Stimulated activated CD8-positive, alpha-beta memory T cell treated with anti-CD3 and anti-CD28 coated beads, Interleukin-4, amount 100 ng/mL, for 48 hours (primary cell): ENCODE results near the gene NPTXR.

Source experiments
- DNase-seq: peaks from one replicate; pipeline ENCODE4 v3.0.0-alpha.2; 2020

Gene NPTXR

GRCh38 chr22:38843657-38844314, at the start of gene NPTXR:
TSS of gene NPTXR (minus strand) at chr22:38844028.
- no peak for DNase-seq

DNA sequence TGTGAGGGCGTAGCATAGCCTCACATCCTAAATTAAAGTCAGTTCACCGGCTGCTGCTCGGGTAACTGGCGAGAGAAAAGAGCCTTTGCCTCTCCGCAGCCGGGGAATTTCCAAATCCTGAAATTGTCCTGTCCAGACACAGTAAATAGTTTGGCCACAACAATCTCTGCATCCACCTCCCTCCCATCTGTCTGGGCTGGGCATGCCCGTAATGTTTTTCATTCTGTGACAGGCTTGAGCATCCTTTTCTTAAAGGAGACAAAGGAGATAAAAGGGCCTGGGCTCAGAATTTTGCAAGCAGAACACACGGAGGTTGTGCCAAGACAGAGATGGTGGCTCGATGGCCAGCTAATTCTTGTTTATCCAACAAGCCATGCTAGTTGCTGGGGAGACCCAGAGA, 47.4 kb upstream of the NPTXR start:
- no peak for DNase-seq

GRCh38 chr22:38890377-38890776, 46.5 kb upstream of the NPTXR start:
- no peak for DNase-seq

- DNase-seq: no peak
Measured at GRCh38 chr22:38886333-38886732, 42.5 kb upstream of the NPTXR start.

- DNase-seq: no peak
Measured at GRCh38 chr22:38882972-38883622, 39.3 kb upstream of the NPTXR start.

DNA sequence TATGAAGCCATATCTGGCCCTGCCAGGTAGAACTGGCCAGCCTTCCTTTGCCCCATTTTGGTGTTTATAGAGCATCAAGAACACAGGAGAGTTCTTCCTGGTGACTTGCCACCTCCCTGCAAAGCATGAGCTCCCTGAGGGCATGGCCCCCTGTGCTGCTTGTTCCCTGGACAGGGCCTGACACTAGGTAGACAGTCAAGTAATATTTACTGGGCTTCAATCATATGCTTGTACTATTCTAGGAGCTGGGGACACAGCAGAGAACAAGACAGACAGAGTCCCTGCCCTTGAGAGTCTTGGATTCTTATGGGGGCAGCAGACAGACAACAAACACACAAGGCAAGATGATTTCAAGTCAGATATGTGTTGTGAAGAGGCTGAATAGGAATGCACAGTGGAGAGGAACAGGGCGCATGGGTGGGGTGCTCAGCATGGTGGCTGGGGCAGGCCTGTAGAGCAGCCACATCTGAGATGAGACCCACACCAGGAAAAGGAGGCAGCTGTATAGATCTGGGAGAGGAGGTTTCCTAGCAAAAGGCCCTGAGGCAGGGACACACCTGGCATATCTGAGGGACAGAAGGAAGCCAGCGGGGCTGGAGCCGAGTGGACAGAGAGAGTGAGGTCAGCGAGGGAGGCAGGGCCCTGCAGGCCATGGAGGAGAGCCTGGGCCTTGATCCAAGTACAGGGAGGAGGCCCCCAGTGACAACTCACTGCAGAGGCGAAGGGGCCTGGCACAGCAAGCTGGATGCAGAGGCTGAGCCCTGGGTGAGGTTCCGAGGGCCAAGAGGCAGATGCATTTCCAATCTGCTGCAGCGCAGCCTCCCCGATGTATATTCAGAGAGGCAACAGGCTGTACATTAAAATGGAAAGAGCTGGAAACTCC, 38.4 kb upstream of the NPTXR start:
- no peak for DNase-seq

GRCh38 chr22:38881464-38881871, 37.6 kb upstream of the NPTXR start:
- no peak for DNase-seq

GRCh38 chr22:38879961-38880360, 36.1 kb upstream of the NPTXR start:
- no peak for DNase-seq

- no peak for DNase-seq
Measured at GRCh38 chr22:38879108-38879729, 35.4 kb upstream of the NPTXR start.

- no peak for DNase-seq
Measured at GRCh38 chr22:38878001-38878400, 34.2 kb upstream of the NPTXR start.

- DNase-seq: no peak
Measured at GRCh38 chr22:38874529-38875222, 30.8 kb upstream of the NPTXR start.

- peak; percentile 80 for DNase-seq
Measured at GRCh38 chr22:38873469-38874411, 29.9 kb upstream of the NPTXR start.

- no peak for DNase-seq
Measured at GRCh38 chr22:38872831-38873248, 29.0 kb upstream of the NPTXR start.

GRCh38 chr22:38872172-38872830, 28.5 kb upstream of the NPTXR start, which contains the start of gene CBX6:
TSS of gene CBX6 (minus strand) at chr22:38872216. CDS start at chr22:38872190, 26 bp downstream.
- peak; percentile 97 for DNase-seq

DNA sequence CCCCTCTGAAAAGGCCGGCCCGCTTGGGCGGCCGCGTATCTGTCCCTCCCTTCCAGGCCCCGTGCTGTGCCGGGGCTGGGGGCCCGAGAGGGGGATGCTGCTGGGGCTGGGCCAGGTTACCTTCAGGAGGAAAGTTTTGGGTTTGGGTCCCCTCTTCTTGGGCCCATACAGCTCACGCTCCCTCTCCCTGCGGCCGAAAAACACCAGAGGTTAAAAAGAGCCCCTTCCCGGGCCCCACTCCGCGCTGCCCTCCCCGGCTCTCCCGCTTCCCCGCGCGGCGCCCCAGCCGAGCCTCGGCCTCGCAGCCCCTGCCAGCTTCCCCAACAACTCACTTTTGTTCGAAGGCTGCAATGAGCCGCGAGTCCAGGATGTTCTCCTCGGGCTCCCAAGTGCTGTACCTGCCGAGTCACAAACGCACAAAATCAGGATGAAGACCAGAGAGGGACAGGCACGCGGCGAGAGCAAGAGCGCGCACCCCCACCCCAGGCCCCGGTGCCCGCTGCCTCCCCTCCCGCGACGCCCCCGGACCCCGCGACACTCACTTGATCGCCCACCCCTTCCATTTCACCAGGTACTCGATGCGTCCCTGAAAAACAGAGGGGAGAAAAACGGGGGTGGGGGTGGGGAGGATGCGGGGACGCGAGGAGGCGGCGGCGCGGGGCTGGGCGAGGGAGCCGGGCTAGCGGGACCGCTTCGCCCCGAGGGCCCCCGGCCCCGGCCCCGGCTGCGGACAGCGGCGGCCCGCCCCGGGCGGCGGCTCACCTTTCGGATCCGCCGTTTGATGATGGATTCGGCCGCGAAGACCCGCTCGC, 27.7 kb upstream of the NPTXR start:
- peak; percentile 55 for DNase-seq

- no peak for DNase-seq
Measured at GRCh38 chr22:38870791-38871359, 27.0 kb upstream of the NPTXR start.

DNA sequence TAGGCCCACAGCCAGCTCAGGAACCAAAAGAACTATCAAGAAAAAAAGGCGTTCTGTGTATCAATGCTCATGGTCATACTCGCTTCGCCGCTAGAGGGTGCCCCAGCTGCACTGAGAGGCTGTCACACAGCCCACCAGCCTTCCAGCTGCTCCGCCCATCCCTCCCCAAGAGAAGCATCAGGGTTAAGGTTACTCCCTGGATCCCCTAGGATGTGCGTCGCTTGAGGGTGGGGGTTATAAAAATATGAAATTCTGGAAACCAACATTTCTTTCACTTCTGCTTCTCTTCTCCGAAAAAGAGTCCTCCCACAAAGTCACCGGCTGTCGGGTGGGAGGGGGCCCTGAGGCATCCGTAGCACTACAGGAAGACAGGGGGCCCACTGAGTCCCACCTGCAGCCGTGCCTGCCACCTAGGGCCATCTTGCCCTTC, 26.5 kb upstream of the NPTXR start:
- DNase-seq: peak; percentile 95

GRCh38 chr22:38869663-38870062, 25.8 kb upstream of the NPTXR start:
- no peak for DNase-seq

GRCh38 chr22:38868886-38869381, 25.1 kb upstream of the NPTXR start:
- peak; percentile 95 for DNase-seq
